IMR-90 (cell line): Measurements from ENCODE around the gene SH2D6. TPM values are rescaled to one million over a fixed set of nuclear protein-coding genes. Genes with fewer than 3 reads are reported as not detected.

Experiments
- ATAC-seq: fragments of 200-7000 bp; cut with Tn5 transposase; 2 replicates; pipeline ENCODE4 v1.9.1; 2020; ENCODE audit warnings: low read depth, mild to moderate bottlenecking, moderate library complexity
- BruUV-seq: library from RNA; stranded (reverse); fragments of 400-500 nt; replicated peaks from 2 replicates; lab custom pipeline; 2021; lab: Mats Ljungman, UMichigan
- CTCF ChIA-PET: fragments of 300-600 bp; formaldehyde crosslinking; extraction: SDS; loops from one replicate; lab custom pipeline; 2021; ENCODE audit warnings: antibody characterized with exemption; lab: Yijun Ruan, JAX
- POLR2A ChIA-PET: fragments of 300-600 bp; sonication (Branson Sonifier 250); formaldehyde crosslinking; loops from one replicate; lab custom pipeline; 2022; ENCODE audit warnings: antibody characterized with exemption; ENCODE audit not compliant: unreplicated experiment; lab: Charles Lee
- DNase-seq: peaks from one replicate; pipeline ENCODE4 v3.0.0; 2013
- H2AFZ ChIP-seq: replicated peaks from 2 replicates; pipeline ENCODE3; 2013; ENCODE audit warnings: low read length, mild to moderate bottlenecking; ENCODE audit not compliant: poor library complexity
- H2AK5ac ChIP-seq: 2 replicates; pipeline ENCODE4 v1.6.1; 2013; ENCODE audit warnings: low read depth, low read length, inconsistent platforms
- H2AK9ac ChIP-seq: replicated peaks from 2 replicates; pipeline ENCODE3; 2013; ENCODE audit warnings: mild to moderate bottlenecking, low read depth, low read length, moderate library complexity; ENCODE audit not compliant: poor library complexity
- H2BK120ac ChIP-seq: 2 replicates; pipeline ENCODE4 v1.6.1; 2013; ENCODE audit warnings: low read depth, low read length, inconsistent platforms
- H2BK15ac ChIP-seq: 3 replicates; pipeline ENCODE4 v1.6.1; 2013; ENCODE audit warnings: low read depth, low read length, inconsistent platforms
- H2BK20ac ChIP-seq: 2 replicates; pipeline ENCODE4 v1.6.1; 2013; ENCODE audit warnings: low read depth, mild to moderate bottlenecking, inconsistent platforms, low read length, moderate library complexity
- H2BK5ac ChIP-seq: 2 replicates; pipeline ENCODE4 v1.6.1; 2013; ENCODE audit warnings: mild to moderate bottlenecking, low read depth, low read length, inconsistent platforms; ENCODE audit not compliant: poor library complexity, severe bottlenecking
- H3K14ac ChIP-seq: replicated peaks from 2 replicates; pipeline ENCODE4 v1.6.1; 2013; ENCODE audit warnings: low read depth, low read length, inconsistent platforms
- H3K18ac ChIP-seq: 2 replicates; pipeline ENCODE4 v1.6.1; 2013; ENCODE audit warnings: low read depth, low read length, control low read depth
- H3K23ac ChIP-seq: 2 replicates; pipeline ENCODE4 v1.6.1; 2013; ENCODE audit warnings: low read depth, low read length, inconsistent platforms
- H3K27ac ChIP-seq: 2 replicates; pipeline ENCODE4 v1.5.1; 2013; ENCODE audit warnings: mild to moderate bottlenecking, control low read depth, low read length; ENCODE audit not compliant: insufficient read depth
- H3K27me3 ChIP-seq: 2 replicates; pipeline ENCODE4 v1.6.1; 2013; ENCODE audit warnings: low read length; ENCODE audit not compliant: control insufficient read depth, insufficient read depth
- H3K36me3 ChIP-seq: 2 replicates; pipeline ENCODE4 v1.6.1; 2013; ENCODE audit warnings: low read length, mixed read lengths; ENCODE audit not compliant: control insufficient read depth, insufficient read depth
- H3K4ac ChIP-seq: 2 replicates; pipeline ENCODE4 v1.6.1; 2013; ENCODE audit warnings: low read depth, low read length, inconsistent platforms
- H3K4me1 ChIP-seq: 2 replicates; pipeline ENCODE4 v1.6.1; 2013; ENCODE audit warnings: low read length, mixed read lengths; ENCODE audit not compliant: control insufficient read depth, insufficient read depth
- H3K4me2 ChIP-seq: 2 replicates; pipeline ENCODE4 v1.6.1; 2013; ENCODE audit warnings: low read depth, mild to moderate bottlenecking, control low read depth, low read length, moderate library complexity
- H3K4me3 ChIP-seq: 2 replicates; pipeline ENCODE4 v1.5.1; 2013; ENCODE audit warnings: low read depth, mild to moderate bottlenecking, control low read depth, low read length, moderate library complexity; ENCODE audit not compliant: insufficient read depth
- H3K56ac ChIP-seq: 2 replicates; pipeline ENCODE4 v1.6.1; 2013; ENCODE audit warnings: low read length, inconsistent platforms; ENCODE audit not compliant: insufficient read depth; ENCODE audit errors: extremely low read depth
- H3K79me1 ChIP-seq, 2 experiments: 2 replicates each; pipeline ENCODE4 v1.6.1; 2013; ENCODE audit warnings: low read length in 2 of 2, inconsistent platforms in 1 of 2, low read depth in 1 of 2
- H3K9ac ChIP-seq: 2 replicates; pipeline ENCODE4 v1.6.1; 2013; ENCODE audit warnings: low read depth, low read length, control low read depth
- H3K9me1 ChIP-seq: 2 replicates; pipeline ENCODE4 v1.6.1; 2013; ENCODE audit warnings: low read length, inconsistent platforms; ENCODE audit not compliant: insufficient read depth
- H3K9me3 ChIP-seq: 2 replicates; pipeline ENCODE4 v1.6.1; 2013; ENCODE audit warnings: low read length; ENCODE audit not compliant: control insufficient read depth, insufficient read depth
- H4K20me1 ChIP-seq: 2 replicates; pipeline ENCODE4 v1.6.1; 2013; ENCODE audit warnings: low read length, inconsistent platforms; ENCODE audit not compliant: insufficient read depth
- H4K5ac ChIP-seq: 2 replicates; pipeline ENCODE4 v1.6.1; 2013; ENCODE audit warnings: mild to moderate bottlenecking, low read depth, low read length, control low read depth
- H4K8ac ChIP-seq, 2 experiments: 2 replicates each; pipeline ENCODE4 v1.6.1; 2013; ENCODE audit warnings: low read depth in 2 of 2, low read length in 2 of 2, control low read depth in 1 of 2, inconsistent platforms in 1 of 2
- H4K91ac ChIP-seq: 2 replicates; pipeline ENCODE4 v1.6.1; 2013; ENCODE audit warnings: low read depth, low read length, inconsistent platforms; ENCODE audit not compliant: insufficient read depth
- BHLHE40 ChIP-seq: fragments of 150-350 bp; IDR thresholded peaks from 2 replicates; pipeline ENCODE4 v1.6.1; 2016; ENCODE audit warnings: mild to moderate bottlenecking, low read depth, low read length
- CHD1 ChIP-seq: IDR thresholded peaks from 2 replicates; pipeline ENCODE4 v1.6.1; 2012; ENCODE audit warnings: low read depth, low read length, improper control_type of control experiment
- ELK1 ChIP-seq: fragments of 150-350 bp; IDR thresholded peaks from 2 replicates; pipeline ENCODE4 v1.6.1; 2016; ENCODE audit warnings: low read depth, mild to moderate bottlenecking, low read length, moderate library complexity, borderline replicate concordance
- FOS ChIP-seq: fragments of 150-350 bp; IDR thresholded peaks from 2 replicates; pipeline ENCODE4 v1.6.1; 2016; ENCODE audit warnings: low read depth, low read length
- MAFK ChIP-seq: IDR thresholded peaks from 2 replicates; pipeline ENCODE4 v1.6.1; 2012; ENCODE audit warnings: low read depth, low read length, improper control_type of control experiment
- MAZ ChIP-seq: IDR thresholded peaks from 2 replicates; pipeline ENCODE4 v1.6.1; 2012; ENCODE audit warnings: low read depth, mild to moderate bottlenecking, low read length, improper control_type of control experiment, moderate library complexity, borderline replicate concordance
- NFE2L2 ChIP-seq: fragments of 150-350 bp; IDR thresholded peaks from 2 replicates; pipeline ENCODE4 v1.6.1; 2016; ENCODE audit warnings: low read depth, mild to moderate bottlenecking, low read length
- RAD21 ChIP-seq: IDR thresholded peaks from 2 replicates; pipeline ENCODE4 v1.6.1; 2012; ENCODE audit warnings: low read length, improper control_type of control experiment
- RCOR1 ChIP-seq: IDR thresholded peaks from 2 replicates; pipeline ENCODE4 v1.6.1; 2012; ENCODE audit warnings: mild to moderate bottlenecking, low read length, improper control_type of control experiment; ENCODE audit not compliant: insufficient replicate concordance
- RFX5 ChIP-seq: IDR thresholded peaks from 2 replicates; pipeline ENCODE4 v1.8.0; 2012; ENCODE audit warnings: low read depth, mild to moderate bottlenecking, low read length, moderate library complexity
- SMC3 ChIP-seq: fragments of 150-350 bp; IDR thresholded peaks from 2 replicates; pipeline ENCODE4 v1.6.1; 2016; ENCODE audit warnings: low read depth, mild to moderate bottlenecking, antibody characterized with exemption, low read length, moderate library complexity
- WGBS, 2 experiments: methylation state at CpG; one replicate each; pipeline versions ENCODE4 v1.1.5 to v1.1.7; 2013; ENCODE audit warnings: missing lambda C conversion rate in 2 of 2; ENCODE audit not compliant: insufficient read length in 1 of 2; ENCODE audit errors: extremely low coverage in 2 of 2; 5-methylcytosine and 5-hydroxymethylcytosine counted together
- dilution Hi-C: fragments of 300-500 bp; cut with HindIII; formaldehyde crosslinking; loops from one replicate; pipeline ENCODE4 v1.14.3; 2018; ENCODE audit warnings: low sequenced_read_pairs; ENCODE audit not compliant: unreplicated experiment
- in situ Hi-C: fragments of 300-500 bp; cut with MboI; formaldehyde crosslinking; loops from 3 replicates; pipeline ENCODE4 v1.14.3; 2019; ENCODE audit warnings: low sequenced_read_pairs, inconsistent platforms, mixed read lengths
- intact Hi-C: fragments of 100-400 bp; cut with micrococcal nuclease; formaldehyde crosslinking; loops from 2 replicates; pipeline ENCODE4 v1.10.0; 2022
- polyA plus RNA-seq, 3 experiments: library from polyadenylated mRNA; depleted of rRNA; stranded (reverse); fragments of >200 nt; gene quantifications; 2 replicates each; pipeline ENCODE4 v1.2.3, GENCODE V29; 2012; ENCODE audit warnings: low replicate concordance in 1 of 3
- total RNA-seq: library from RNA; depleted of rRNA; stranded (reverse); fragments of >200 nt; gene quantifications from 2 replicates; pipeline ENCODE4 v1.2.3, GENCODE V29; 2012
- TF ChIP-seq, protein P1 (sequence below): fragments of 150-350 bp; IDR thresholded peaks from 2 replicates; pipeline ENCODE4 v1.6.1; 2017; ENCODE audit warnings: mild to moderate bottlenecking, antibody characterized with exemption, low read length, low read depth

Gene SH2D6
- total and polyA plus RNA-seq, 2 of the 4 experiments (the other 2 are of a cell fraction): 0.32 to 0.36 TPM

- TF ChIP-seq, protein P1, sequence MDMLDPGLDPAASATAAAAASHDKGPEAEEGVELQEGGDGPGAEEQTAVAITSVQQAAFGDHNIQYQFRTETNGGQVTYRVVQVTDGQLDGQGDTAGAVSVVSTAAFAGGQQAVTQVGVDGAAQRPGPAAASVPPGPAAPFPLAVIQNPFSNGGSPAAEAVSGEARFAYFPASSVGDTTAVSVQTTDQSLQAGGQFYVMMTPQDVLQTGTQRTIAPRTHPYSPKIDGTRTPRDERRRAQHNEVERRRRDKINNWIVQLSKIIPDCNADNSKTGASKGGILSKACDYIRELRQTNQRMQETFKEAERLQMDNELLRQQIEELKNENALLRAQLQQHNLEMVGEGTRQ: no peak
Observed at GRCh38 chr2:85458601-85459563, 40.4 kb downstream of the SH2D6 start (continued).

DNA sequence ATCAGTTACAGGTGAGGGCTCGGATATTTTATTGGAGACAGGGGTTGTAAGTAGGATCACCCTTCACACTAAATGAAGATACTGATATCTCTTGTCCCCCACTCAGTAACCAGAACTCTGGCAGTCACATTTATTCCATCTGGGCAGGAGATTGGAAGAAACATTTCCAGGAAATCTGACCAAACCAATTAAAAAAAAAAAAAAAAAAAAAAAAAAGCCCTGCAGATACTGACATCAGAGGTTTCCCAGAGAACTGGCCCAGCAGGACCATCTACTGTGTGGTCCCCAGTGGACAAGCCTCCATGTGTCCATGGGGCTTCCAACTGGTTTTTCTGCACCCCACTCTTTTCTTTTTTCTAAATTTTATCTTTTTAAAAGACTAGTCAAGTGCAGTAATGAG, 41.3 kb downstream of the SH2D6 start:
- DNase-seq (no peak), ATAC-seq (no peak)
- H3K18ac ChIP-seq: no peak overlapping the region
- H3K27ac ChIP-seq: no peak overlapping the region
- intact Hi-C loops (no loop called here), dilution Hi-C loops (no loop called here), in situ Hi-C loops (no loop called here)
- H4K8ac ChIP-seq: no peak overlapping the region
- ChIA-PET POLR2A (no interaction called here), CTCF (no interaction called here)
- H3K4me1 ChIP-seq: no peaks in the 10 kb centered on the region; the same call in 1 of the 2 replicates
- H2AK9ac ChIP-seq: no peak overlapping the region
- no peak overlapping the region for H3K9ac ChIP-seq
- H2BK15ac ChIP-seq: no peak overlapping the region
- H4K20me1 ChIP-seq: no peaks in the 10 kb centered on the region
- H3K4me2 ChIP-seq: no peak overlapping the region
- H2BK5ac ChIP-seq: no peak overlapping the region
- no peaks in the 10 kb centered on the region for H3K36me3 ChIP-seq
- H3K79me1 ChIP-seq: no peaks in the 10 kb centered on the region
- no peak overlapping the region for H4K91ac ChIP-seq
- H2BK20ac ChIP-seq: no peak overlapping the region
- no peak overlapping the region for H4K5ac ChIP-seq
- 0 out of 2 replicates have a peak, but pooled peaks cover 3% of the 10 kb centered on the region for H3K27me3 ChIP-seq
- H3K4ac ChIP-seq: no peak overlapping the region
- WGBS, 2 experiments: no CpG with 5 or more reads among the region's 1 CpG
- no peak overlapping the region for H3K56ac ChIP-seq
- no peak overlapping the region for H2AFZ ChIP-seq
- H2BK120ac ChIP-seq: no peak overlapping the region
- H3K9me3 ChIP-seq: no peaks in the 10 kb centered on the region
- no peaks in the 10 kb centered on the region for H3K9me1 ChIP-seq
- no TSS peak for BruUV-seq
- no peak overlapping the region for H3K4me3 ChIP-seq
- no peak overlapping the region for H3K14ac ChIP-seq
- H2AK5ac ChIP-seq: no peak overlapping the region
- H3K23ac ChIP-seq: no peak overlapping the region
- TF ChIP-seq CHD1: no peak
- no peak for TF ChIP-seq MAFK
- TF ChIP-seq BHLHE40: no peak
- TF ChIP-seq SMC3: no peak
- no peak for TF ChIP-seq RAD21
- no peak for TF ChIP-seq RCOR1
- TF ChIP-seq RFX5: no peak
- no peak for TF ChIP-seq NFE2L2
- TF ChIP-seq FOS: no peak
- no peak for TF ChIP-seq ELK1
- TF ChIP-seq MAZ: no peak
